Stimulated activated naive CD8-positive, alpha-beta T cell treated with anti-CD3 and anti-CD28 coated beads, Interleukin-15, Interleukin-2, amounts not matched to agents 100 ng/mL and 50 ng/mL, for 24 hours (primary cell): ENCODE results near the gene MPPED1.

Experiments
- H3K27ac Mint-ChIP-seq: one replicate; pipeline ENCODE4 v1.8.0; 2021; ENCODE audit warnings: mild to moderate bottlenecking, mixed read lengths
- H3K27me3 Mint-ChIP-seq: one replicate; pipeline ENCODE4 v1.8.0; 2021; ENCODE audit warnings: mixed read lengths
- H3K36me3 Mint-ChIP-seq: one replicate; pipeline ENCODE4 v1.8.0; 2021; ENCODE audit warnings: low read depth, mixed read lengths
- H3K4me1 Mint-ChIP-seq: one replicate; pipeline ENCODE4 v1.8.0; 2021; ENCODE audit warnings: low read depth, mixed read lengths
- H3K4me3 Mint-ChIP-seq: one replicate; pipeline ENCODE4 v1.8.0; 2021; ENCODE audit warnings: mild to moderate bottlenecking, mixed read lengths
- H3K9me3 Mint-ChIP-seq: one replicate; pipeline ENCODE4 v1.8.0; 2021; ENCODE audit warnings: mixed read lengths

MPPED1 gene

GRCh38 chr22:43505896-43506295, 94.1 kb downstream of the MPPED1 start:
- Mint-ChIP-seq H3K27ac (no peak overlapping the region), H3K9me3 (no peaks in the 10 kb centered on the region)

GRCh38 chr22:43506487-43506886, 94.7 kb downstream of the MPPED1 start:
- Mint-ChIP-seq H3K27me3 (no peaks in the 10 kb centered on the region), H3K4me3 (no peak overlapping the region), H3K9me3 (no peaks in the 10 kb centered on the region), H3K36me3 (no peaks in the 10 kb centered on the region), H3K27ac (no peak overlapping the region), H3K4me1 (no peaks in the 10 kb centered on the region)

More at GRCh38 chr22:43505896-43506295, 94.1 kb downstream of the MPPED1 start:
- Mint-ChIP-seq H3K36me3 (no peaks in the 10 kb centered on the region), H3K4me1 (no peaks in the 10 kb centered on the region), H3K27me3 (no peaks in the 10 kb centered on the region), H3K4me3 (no peak overlapping the region)

- Mint-ChIP-seq H3K36me3 (no peaks in the 10 kb centered on the region), H3K4me1 (no peaks in the 10 kb centered on the region), H3K27me3 (no peaks in the 10 kb centered on the region), H3K4me3 (no peak overlapping the region), H3K27ac (no peak overlapping the region), H3K9me3 (no peaks in the 10 kb centered on the region)
Observed at GRCh38 chr22:43507235-43507634, 95.4 kb downstream of the MPPED1 start.

GRCh38 chr22:43508489-43508888, 96.7 kb downstream of the MPPED1 start:
- Mint-ChIP-seq H3K9me3 (no peaks in the 10 kb centered on the region), H3K27me3 (no peaks in the 10 kb centered on the region), H3K27ac (no peak overlapping the region), H3K4me1 (no peaks in the 10 kb centered on the region), H3K36me3 (no peaks in the 10 kb centered on the region), H3K4me3 (no peak overlapping the region)

GRCh38 chr22:43509337-43509736, 97.5 kb downstream of the MPPED1 start:
- H3K36me3 Mint-ChIP-seq: no peaks in the 10 kb centered on the region
- no peaks in the 10 kb centered on the region for H3K9me3 Mint-ChIP-seq
- H3K27me3 Mint-ChIP-seq: no peaks in the 10 kb centered on the region
- no peak overlapping the region for H3K4me3 Mint-ChIP-seq
- H3K4me1 Mint-ChIP-seq: no peaks in the 10 kb centered on the region
- H3K27ac Mint-ChIP-seq: no peak overlapping the region

GRCh38 chr22:43510281-43511070, 98.7 kb downstream of the MPPED1 start:
- Mint-ChIP-seq H3K4me3 (no peak overlapping the region), H3K9me3 (no peaks in the 10 kb centered on the region), H3K4me1 (no peaks in the 10 kb centered on the region), H3K36me3 (no peaks in the 10 kb centered on the region), H3K27me3 (no peaks in the 10 kb centered on the region), H3K27ac (no peak overlapping the region)

GRCh38 chr22:43511276-43511910, 99.6 kb downstream of the MPPED1 start:
- H3K27me3 Mint-ChIP-seq: no peaks in the 10 kb centered on the region
- no peaks in the 10 kb centered on the region for H3K36me3 Mint-ChIP-seq
- H3K9me3 Mint-ChIP-seq: no peaks in the 10 kb centered on the region
- H3K4me3 Mint-ChIP-seq: no peak overlapping the region
- H3K27ac Mint-ChIP-seq: no peak overlapping the region
- no peaks in the 10 kb centered on the region for H3K4me1 Mint-ChIP-seq

- no peaks in the 10 kb centered on the region for H3K36me3 Mint-ChIP-seq
- no peaks in the 10 kb centered on the region for H3K9me3 Mint-ChIP-seq
- H3K27me3 Mint-ChIP-seq: no peaks in the 10 kb centered on the region
- no peak overlapping the region for H3K4me3 Mint-ChIP-seq
- H3K27ac Mint-ChIP-seq: no peak overlapping the region
- H3K4me1 Mint-ChIP-seq: no peaks in the 10 kb centered on the region
Observed at GRCh38 chr22:43512279-43512678, 100.5 kb downstream of the MPPED1 start.

GRCh38 chr22:43514476-43515157, 102.8 kb downstream of the MPPED1 start:
- Mint-ChIP-seq H3K36me3 (no peaks in the 10 kb centered on the region), H3K27ac (no peak overlapping the region), H3K9me3 (no peaks in the 10 kb centered on the region), H3K4me1 (no peaks in the 10 kb centered on the region), H3K4me3 (no peak overlapping the region), H3K27me3 (peaks cover under 1% of the 10 kb centered on the region)

GRCh38 chr22:43515411-43515810, 103.6 kb downstream of the MPPED1 start:
- no peaks in the 10 kb centered on the region for H3K9me3 Mint-ChIP-seq
- H3K36me3 Mint-ChIP-seq: no peaks in the 10 kb centered on the region
- peaks cover 7% of the 10 kb centered on the region for H3K4me1 Mint-ChIP-seq
- peaks cover 4% of the 10 kb centered on the region for H3K27me3 Mint-ChIP-seq
- H3K4me3 Mint-ChIP-seq: no peak overlapping the region
- H3K27ac Mint-ChIP-seq: no peak overlapping the region

- Mint-ChIP-seq H3K9me3 (no peaks in the 10 kb centered on the region), H3K27ac (no peak overlapping the region), H3K4me1 (peaks cover 12% of the 10 kb centered on the region), H3K4me3 (no peak overlapping the region), H3K27me3 (peaks cover 4% of the 10 kb centered on the region), H3K36me3 (no peaks in the 10 kb centered on the region)
Observed at GRCh38 chr22:43515902-43516301, 104.1 kb downstream of the MPPED1 start.

GRCh38 chr22:43516386-43516785, 104.6 kb downstream of the MPPED1 start:
- no peak overlapping the region for H3K4me3 Mint-ChIP-seq
- no peak overlapping the region for H3K27ac Mint-ChIP-seq

GRCh38 chr22:43516996-43517635, 105.3 kb downstream of the MPPED1 start:
- H3K27ac Mint-ChIP-seq: no peak overlapping the region
- no peak overlapping the region for H3K4me3 Mint-ChIP-seq
- peaks cover 17% of the 10 kb centered on the region for H3K4me1 Mint-ChIP-seq
- no peaks in the 10 kb centered on the region for H3K36me3 Mint-ChIP-seq
- H3K9me3 Mint-ChIP-seq: no peaks in the 10 kb centered on the region
- peaks cover 4% of the 10 kb centered on the region for H3K27me3 Mint-ChIP-seq

More at GRCh38 chr22:43516386-43516785, 104.6 kb downstream of the MPPED1 start:
- Mint-ChIP-seq H3K4me1 (peaks cover 17% of the 10 kb centered on the region), H3K36me3 (no peaks in the 10 kb centered on the region), H3K27me3 (peaks cover 4% of the 10 kb centered on the region), H3K9me3 (no peaks in the 10 kb centered on the region)

- Mint-ChIP-seq H3K27me3 (peaks cover 16% of the 10 kb centered on the region), H3K36me3 (no peaks in the 10 kb centered on the region), H3K4me3 (no peak overlapping the region), H3K9me3 (no peaks in the 10 kb centered on the region), H3K27ac (peak overlapping the region; percentile 79), H3K4me1 (peaks cover 17% of the 10 kb centered on the region)
Observed at GRCh38 chr22:43520632-43521039, 108.8 kb downstream of the MPPED1 start.

- Mint-ChIP-seq H3K9me3 (no peaks in the 10 kb centered on the region), H3K27ac (no peak overlapping the region), H3K4me1 (peaks cover 17% of the 10 kb centered on the region), H3K27me3 (peaks cover 21% of the 10 kb centered on the region), H3K4me3 (no peak overlapping the region), H3K36me3 (no peaks in the 10 kb centered on the region)
Observed at GRCh38 chr22:43521716-43522115, 109.9 kb downstream of the MPPED1 start.
